NOMO-1 treated with DMSO at 0.1 percent for 48 hours (cell line): ENCODE results near the gene KRTAP12-4.
"Not testable (repeated sequence)": the region's sequence is repeated elsewhere in the genome, so short reads cannot be mapped to it uniquely, and the experiment has no call there.

Source experiments
- DNase-seq: peaks from one replicate; lab custom pipeline; 2025; ENCODE audit not compliant: unreplicated experiment; lab: John Stamatoyannopoulos, UW

KRTAP12-4 gene

GRCh38 chr21:44637018-44637850, 17.2 kb downstream of the KRTAP12-4 start, which contains the start of gene KRTAP10-10:
Gene KRTAP10-10, plus strand, starts transcription at chr21:44637356. Its CDS starts 62 bp downstream, at chr21:44637418.
- DNase-seq: no peak

GRCh38 chr21:44636209-44637017, 18.0 kb downstream of the KRTAP12-4 start:
- no peak for DNase-seq

DNA sequence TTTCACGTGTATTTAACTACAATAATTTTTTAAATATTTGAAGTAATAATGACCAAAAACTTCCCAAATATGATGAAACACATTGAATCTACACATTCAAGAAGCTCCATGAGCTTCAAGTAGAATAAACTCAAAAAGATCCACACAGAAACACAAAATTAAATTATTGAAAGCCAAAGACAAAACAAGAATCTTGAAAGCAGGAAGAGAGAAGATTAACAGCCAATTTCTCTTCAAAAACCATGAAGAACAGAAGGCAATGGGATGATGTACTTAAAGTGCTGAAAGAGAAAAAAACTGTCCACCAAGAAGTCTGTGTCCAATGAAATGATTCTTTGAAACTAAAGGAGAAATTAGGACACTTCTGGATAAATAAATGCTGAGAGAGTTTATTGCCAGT, 22.4 kb downstream of the KRTAP12-4 start:
- DNase-seq: no peak

DNA sequence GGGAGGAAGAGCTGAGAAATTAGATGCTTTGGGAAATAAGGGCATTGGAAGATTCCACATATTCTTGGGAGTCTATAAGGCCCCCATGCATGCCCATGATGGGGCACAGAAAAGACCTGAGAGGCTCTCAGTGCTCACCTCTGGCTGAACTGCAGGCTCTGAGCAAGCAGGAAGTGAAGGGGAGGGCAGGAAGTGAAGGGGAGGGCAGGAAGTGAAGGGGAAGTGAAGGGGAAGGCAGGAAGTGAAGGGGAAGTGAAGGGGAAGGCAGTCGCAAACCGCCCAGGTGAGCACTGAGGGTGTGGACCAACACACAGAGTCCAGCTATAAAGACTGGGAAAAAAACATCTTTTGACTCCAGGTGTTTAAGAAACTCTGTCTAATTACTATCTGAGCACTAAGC, 24.0 kb downstream of the KRTAP12-4 start:
- no peak for DNase-seq

GRCh38 chr21:44628707-44629391, 25.6 kb downstream of the KRTAP12-4 start:
- DNase-seq: no peak

- not testable (repeated sequence) for DNase-seq
These were observed 26.6 kb downstream of the KRTAP12-4 start for GRCh38 chr21:44627831-44628233.

- not testable (repeated sequence) for DNase-seq
These were observed 27.2 kb downstream of the KRTAP12-4 start for GRCh38 chr21:44627181-44627822.

GRCh38 chr21:44626673-44627143, 27.8 kb downstream of the KRTAP12-4 start, which contains the start of gene KRTAP10-9:
Gene KRTAP10-9, plus strand, starts transcription at chr21:44627093. Its CDS starts 79 bp downstream, at chr21:44627172.
- DNase-seq: no peak

- no peak for DNase-seq
These were observed 28.2 kb downstream of the KRTAP12-4 start for GRCh38 chr21:44626262-44626661.

GRCh38 chr21:44625756-44626155, 28.7 kb downstream of the KRTAP12-4 start:
- DNase-seq: no peak

GRCh38 chr21:44623575-44623974, 30.9 kb downstream of the KRTAP12-4 start:
- DNase-seq: no peak

DNA sequence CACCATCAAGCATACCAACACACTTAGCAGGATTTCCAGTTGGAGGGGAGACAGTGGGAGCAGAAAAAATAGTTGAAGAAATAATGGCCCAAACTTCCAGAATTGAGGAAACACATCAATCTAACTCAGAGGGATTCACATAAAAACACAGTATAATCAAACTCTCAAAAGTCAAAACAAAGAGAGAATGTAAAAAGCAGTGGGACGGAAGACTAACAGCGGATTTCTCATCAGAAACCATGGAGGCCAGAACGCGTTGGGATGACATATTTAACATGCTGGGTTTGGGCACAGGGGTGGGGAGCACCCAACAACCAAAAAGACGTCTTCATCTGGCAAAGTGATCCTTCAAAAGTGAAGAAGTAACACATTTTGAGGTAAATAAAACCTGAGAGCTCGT, 34.6 kb downstream of the KRTAP12-4 start:
- no peak for DNase-seq

DNA sequence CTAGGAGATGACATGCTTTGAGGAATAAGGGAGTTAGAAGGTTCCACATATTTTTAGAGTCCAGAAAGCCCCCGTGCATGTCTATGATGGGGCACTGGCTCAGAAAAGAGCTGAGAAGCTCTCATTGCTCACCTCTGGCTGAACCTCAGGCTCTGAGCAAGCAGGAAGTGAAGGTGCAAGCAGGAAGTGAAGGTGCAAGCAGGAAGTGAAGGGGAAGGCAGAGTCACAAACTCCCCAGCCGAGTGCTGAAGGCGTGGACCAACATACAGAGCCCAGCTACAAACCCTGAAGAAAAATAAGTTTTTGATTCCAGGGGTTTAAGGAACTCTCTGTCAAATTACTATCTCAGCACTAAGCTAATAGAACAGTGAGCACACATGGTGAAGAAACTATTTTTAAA, 35.5 kb downstream of the KRTAP12-4 start:
- no peak for DNase-seq

GRCh38 chr21:44618504-44618903, 36.0 kb downstream of the KRTAP12-4 start:
- DNase-seq: no peak

DNA sequence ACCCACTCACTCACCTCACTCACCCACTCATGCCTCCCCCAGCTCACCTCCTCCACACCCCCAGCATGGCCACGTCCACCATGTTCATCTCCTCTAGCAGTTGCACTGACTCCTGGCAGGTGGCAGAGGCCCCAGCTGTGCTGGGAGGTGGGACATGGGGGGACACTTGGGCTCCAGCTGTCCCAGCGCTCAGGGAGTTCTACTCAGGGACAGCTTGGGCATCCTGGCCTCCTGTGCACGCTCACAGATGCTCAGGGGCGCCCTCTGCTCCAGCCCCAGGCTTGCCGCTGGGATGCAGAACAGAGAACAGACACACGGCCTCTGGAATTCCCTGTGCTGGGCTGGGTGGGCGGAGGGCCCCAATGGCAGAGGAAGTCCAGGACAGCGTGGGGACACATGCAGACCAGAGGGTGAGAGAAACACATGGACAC, 37.4 kb downstream of the KRTAP12-4 start:
- DNase-seq: no peak

DNA sequence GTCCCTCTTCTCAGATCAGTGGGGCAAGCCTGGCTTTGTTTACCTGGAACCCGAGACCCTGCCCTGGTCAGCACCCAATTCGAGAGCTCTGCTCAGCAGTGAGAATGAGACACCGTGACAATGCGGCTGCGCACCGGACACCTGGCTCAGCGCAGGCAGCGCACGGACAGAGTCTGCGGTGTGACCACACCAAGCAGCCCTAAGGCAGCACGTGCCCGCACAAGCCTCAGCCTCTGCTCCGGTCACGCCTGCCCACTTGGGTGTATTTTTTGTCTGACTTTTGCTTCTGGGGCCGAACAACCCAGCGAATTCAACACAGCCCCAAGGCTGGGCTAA, 37.9 kb downstream of the KRTAP12-4 start:
- no peak for DNase-seq

- DNase-seq: no peak
These were observed 38.4 kb downstream of the KRTAP12-4 start for GRCh38 chr21:44615911-44616590.

- DNase-seq: no peak
These were observed 39.0 kb downstream of the KRTAP12-4 start for GRCh38 chr21:44615466-44615865.

- DNase-seq: no peak
These were observed 39.5 kb downstream of the KRTAP12-4 start for GRCh38 chr21:44614961-44615391.

DNA sequence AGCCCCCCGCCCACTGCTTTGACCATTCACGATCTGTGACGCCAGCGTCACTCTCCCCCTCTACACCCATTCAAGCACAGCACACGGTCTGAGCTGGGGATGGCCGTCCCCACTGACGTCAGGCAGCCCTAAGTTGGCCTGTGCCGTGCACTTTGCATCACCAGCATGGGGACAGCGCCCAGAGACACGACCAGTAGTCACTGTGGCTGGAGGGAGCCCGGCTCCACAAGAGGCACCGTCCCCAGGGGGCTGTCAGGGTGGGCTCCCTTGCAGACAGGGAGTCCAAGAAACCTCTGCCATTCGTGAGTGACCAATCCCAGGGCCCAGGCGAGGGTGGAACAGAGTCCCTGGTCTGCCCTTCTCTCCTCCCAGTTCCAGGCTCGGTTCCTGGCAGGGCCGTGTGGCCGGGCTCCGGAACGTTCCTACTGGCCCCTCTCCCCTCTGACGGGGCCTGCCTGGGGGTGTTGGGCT, 40.3 kb downstream of the KRTAP12-4 start:
- no peak for DNase-seq
